HepG2 (cell line): ENCODE data around the gene SYN1. TPM values are rescaled to one million over a fixed set of nuclear protein-coding genes. Genes with fewer than 3 reads are reported as not detected.

Experiments
- NFKBIZ ChIP-seq: IDR thresholded peaks from 2 replicates; pipeline ENCODE4 v1.6.1; 2018; ENCODE audit warnings: missing genetic modification reagents, missing compliant biosample characterization
- NFYC ChIP-seq: IDR thresholded peaks from 2 replicates; pipeline ENCODE4 v1.6.1; 2016; ENCODE audit warnings: missing genetic modification reagents, missing compliant biosample characterization
- SNAPC4 ChIP-seq: sonication (generic); formaldehyde crosslinking; IDR thresholded peaks from 2 replicates; pipeline ENCODE4 v1.4.0; 2020; ENCODE audit warnings: mild to moderate bottlenecking, missing genetic modification reagents
- ZNF687 ChIP-seq: sonication (generic); formaldehyde crosslinking; IDR thresholded peaks from 2 replicates; pipeline ENCODE4 v1.5.1; 2020; ENCODE audit warnings: mild to moderate bottlenecking, missing genetic modification reagents, moderate library complexity
- polyA plus RNA-seq, 8 experiments: library from polyadenylated mRNA; depleted of rRNA in 3 of 8; stranded (reverse) in 7 of 8; unstranded in 1 of 8; fragments of >200 nt; fragmentation: Illumina TruSeq in 4 of 8; extraction: Trizol in 4 of 8; gene quantifications; 2 replicates each; pipeline versions ENCODE4 v1.2.1 to v1.2.3, GENCODE V29; 2011 to 2016; ENCODE audit warnings: low read depth in 4 of 8, missing spikeins in 1 of 8, mixed read lengths in 1 of 8; ENCODE audit not compliant: insufficient read depth in 1 of 8
- total RNA-seq, 5 experiments: library from RNA; depleted of rRNA; stranded (reverse); fragments of >200 nt; fragmentation: Illumina TruSeq; extraction: Trizol; gene quantifications; 2 replicates each; pipeline ENCODE4 v1.2.3, GENCODE V29; 2016; ENCODE audit warnings: low read depth in 1 of 5

Gene SYN1
- total and polyA plus RNA-seq, 2 of the 13 experiments (the other 11 are each of a cell fraction or from before 2014, with no cell fraction given): not detected

- TF ChIP-seq ZNF687 (peak; percentile 27; the same call in 1 of the 2 replicates), NFKBIZ (CRISPR knock-in tag) (no peak), SNAPC4 (CRISPR knock-in tag) (no peak), NFYC (peak; percentile 69)
- TF ChIP-seq, all 625 proteins: peak for 5
These were observed 3.9 kb upstream of the SYN1 start (continued) for GRCh38 chrX:47623540-47624027.
